ENCODE results near the gene MKKS. TPM values are rescaled to one million over a fixed set of nuclear protein-coding genes. Genes with fewer than 3 reads are reported as not detected.

The MKKS gene
- total and polyA plus RNA-seq, 10 of the 15 experiments (the other 5 are each of a cell fraction or from before 2014, with no cell fraction given), result 4.3 to 17.9 (median 7.7) TPM

DNA sequence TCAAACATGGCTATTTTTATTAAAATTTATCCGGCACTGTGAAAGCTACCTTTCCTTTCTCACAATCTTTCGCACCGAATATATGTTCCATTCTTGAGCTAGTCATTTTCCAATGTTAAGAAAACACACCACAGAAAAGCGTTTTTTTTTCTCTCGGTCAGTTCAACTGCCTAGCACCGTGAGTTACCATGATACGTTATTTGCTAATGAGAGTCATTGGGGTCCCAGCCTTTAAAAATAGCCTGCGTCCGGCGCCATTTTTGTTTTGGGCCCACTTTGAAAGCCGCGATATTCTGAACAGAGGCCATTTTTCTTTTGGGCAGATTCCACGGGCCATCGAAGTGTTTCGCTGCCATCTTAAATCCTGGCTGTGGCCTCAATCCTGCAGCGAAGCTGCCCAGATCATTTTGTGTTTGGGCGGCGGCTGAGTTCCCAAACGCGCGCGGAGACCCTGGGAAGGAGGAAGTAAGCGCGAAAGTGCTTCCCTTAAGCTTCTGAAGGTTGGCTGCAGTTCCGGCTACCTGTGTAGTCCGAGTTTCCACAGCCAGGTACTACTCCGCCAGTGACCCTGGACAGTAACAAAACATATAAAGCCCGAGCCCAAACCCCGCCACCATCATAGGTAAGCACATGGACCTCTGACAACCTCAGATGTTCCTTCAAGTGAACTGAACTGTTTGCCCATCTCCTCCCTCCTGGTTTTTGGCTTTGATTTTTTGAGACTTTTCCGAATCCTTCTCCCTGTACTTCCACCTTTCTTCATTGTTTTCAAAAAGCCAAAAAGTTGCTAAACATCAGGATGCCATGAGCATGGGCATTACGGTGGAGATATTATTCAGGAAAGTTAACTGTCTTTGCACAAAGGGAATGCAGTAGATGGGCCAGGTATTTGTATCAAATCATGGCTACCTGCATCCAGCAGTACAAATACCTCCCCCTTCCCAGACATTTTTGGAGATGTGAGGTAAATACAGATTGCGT, 1.1 kb upstream of the MKKS start, which contains the start of gene SLX4IP (continued):
- TF ChIP-seq, protein P1, sequence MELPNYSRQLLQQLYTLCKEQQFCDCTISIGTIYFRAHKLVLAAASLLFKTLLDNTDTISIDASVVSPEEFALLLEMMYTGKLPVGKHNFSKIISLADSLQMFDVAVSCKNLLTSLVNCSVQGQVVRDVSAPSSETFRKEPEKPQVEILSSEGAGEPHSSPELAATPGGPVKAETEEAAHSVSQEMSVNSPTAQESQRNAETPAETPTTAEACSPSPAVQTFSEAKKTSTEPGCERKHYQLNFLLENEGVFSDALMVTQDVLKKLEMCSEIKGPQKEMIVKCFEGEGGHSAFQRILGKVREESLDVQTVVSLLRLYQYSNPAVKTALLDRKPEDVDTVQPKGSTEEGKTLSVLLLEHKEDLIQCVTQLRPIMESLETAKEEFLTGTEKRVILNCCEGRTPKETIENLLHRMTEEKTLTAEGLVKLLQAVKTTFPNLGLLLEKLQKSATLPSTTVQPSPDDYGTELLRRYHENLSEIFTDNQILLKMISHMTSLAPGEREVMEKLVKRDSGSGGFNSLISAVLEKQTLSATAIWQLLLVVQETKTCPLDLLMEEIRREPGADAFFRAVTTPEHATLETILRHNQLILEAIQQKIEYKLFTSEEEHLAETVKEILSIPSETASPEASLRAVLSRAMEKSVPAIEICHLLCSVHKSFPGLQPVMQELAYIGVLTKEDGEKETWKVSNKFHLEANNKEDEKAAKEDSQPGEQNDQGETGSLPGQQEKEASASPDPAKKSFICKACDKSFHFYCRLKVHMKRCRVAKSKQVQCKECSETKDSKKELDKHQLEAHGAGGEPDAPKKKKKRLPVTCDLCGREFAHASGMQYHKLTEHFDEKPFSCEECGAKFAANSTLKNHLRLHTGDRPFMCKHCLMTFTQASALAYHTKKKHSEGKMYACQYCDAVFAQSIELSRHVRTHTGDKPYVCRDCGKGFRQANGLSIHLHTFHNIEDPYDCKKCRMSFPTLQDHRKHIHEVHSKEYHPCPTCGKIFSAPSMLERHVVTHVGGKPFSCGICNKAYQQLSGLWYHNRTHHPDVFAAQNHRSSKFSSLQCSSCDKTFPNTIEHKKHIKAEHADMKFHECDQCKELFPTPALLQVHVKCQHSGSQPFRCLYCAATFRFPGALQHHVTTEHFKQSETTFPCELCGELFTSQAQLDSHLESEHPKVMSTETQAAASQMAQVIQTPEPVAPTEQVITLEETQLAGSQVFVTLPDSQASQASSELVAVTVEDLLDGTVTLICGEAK (IDR thresholded peaks at IDR 0.05; ENCODE audit: borderline replicate concordance), result peak; percentile 57; the same call in 1 of the 2 replicates
- TF ChIP-seq IKZF1 (conservative IDR thresholded peaks at IDR 0.05) (peak; percentile 97), FOXM1 (IDR thresholded peaks at IDR 0.05; ENCODE audit: low read depth, low read length) (peak; percentile 2; the same call in 1 of the 2 replicates), GABPA (IDR thresholded peaks at IDR 0.05; ENCODE audit: low read depth) (peak; percentile 80), ZNF207 (IDR thresholded peaks at IDR 0.05; ENCODE audit: borderline replicate concordance) (no peak), PAX8 (IDR thresholded peaks at IDR 0.05) (peak; percentile 85; the same call in 1 of the 2 replicates), ESRRA (IDR thresholded peaks at IDR 0.05; ENCODE audit: low read length) (peak; percentile 85; the same call in 1 of the 2 replicates)
- TF ChIP-seq, protein P2, sequence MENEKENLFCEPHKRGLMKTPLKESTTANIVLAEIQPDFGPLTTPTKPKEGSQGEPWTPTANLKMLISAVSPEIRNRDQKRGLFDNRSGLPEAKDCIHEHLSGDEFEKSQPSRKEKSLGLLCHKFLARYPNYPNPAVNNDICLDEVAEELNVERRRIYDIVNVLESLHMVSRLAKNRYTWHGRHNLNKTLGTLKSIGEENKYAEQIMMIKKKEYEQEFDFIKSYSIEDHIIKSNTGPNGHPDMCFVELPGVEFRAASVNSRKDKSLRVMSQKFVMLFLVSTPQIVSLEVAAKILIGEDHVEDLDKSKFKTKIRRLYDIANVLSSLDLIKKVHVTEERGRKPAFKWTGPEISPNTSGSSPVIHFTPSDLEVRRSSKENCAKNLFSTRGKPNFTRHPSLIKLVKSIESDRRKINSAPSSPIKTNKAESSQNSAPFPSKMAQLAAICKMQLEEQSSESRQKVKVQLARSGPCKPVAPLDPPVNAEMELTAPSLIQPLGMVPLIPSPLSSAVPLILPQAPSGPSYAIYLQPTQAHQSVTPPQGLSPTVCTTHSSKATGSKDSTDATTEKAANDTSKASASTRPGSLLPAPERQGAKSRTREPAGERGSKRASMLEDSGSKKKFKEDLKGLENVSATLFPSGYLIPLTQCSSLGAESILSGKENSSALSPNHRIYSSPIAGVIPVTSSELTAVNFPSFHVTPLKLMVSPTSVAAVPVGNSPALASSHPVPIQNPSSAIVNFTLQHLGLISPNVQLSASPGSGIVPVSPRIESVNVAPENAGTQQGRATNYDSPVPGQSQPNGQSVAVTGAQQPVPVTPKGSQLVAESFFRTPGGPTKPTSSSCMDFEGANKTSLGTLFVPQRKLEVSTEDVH (IDR thresholded peaks at IDR 0.05; ENCODE audit: low read depth, partially characterized antibody), result peak; percentile 25

Measured in GM12878 (cell line).